Endodermal cell (in vitro differentiated cells): ENCODE results near the gene SOX1. TPM values are rescaled to one million over a fixed set of nuclear protein-coding genes. Genes with fewer than 3 reads are reported as not detected.

ENCODE experiments used
- DNase-seq: peaks from one replicate; pipeline ENCODE4 v3.0.0-alpha.2; 2017
- H3K27ac ChIP-seq: 2 replicates; pipeline ENCODE4 v1.5.1; 2013; ENCODE audit warnings: mild to moderate bottlenecking, low read depth, low read length, moderate library complexity
- H3K27me3 ChIP-seq: 2 replicates; pipeline ENCODE4 v1.6.1; 2013; ENCODE audit warnings: mild to moderate bottlenecking, low read length, moderate library complexity; ENCODE audit not compliant: insufficient read depth, control insufficient read depth, poor library complexity, severe bottlenecking
- H3K36me3 ChIP-seq: 2 replicates; pipeline ENCODE4 v1.7.0; 2013; ENCODE audit warnings: mild to moderate bottlenecking, low read length, moderate library complexity; ENCODE audit not compliant: control insufficient read depth, insufficient read depth
- H3K4me1 ChIP-seq: one replicate; pipeline ENCODE4 v1.7.0; 2013; ENCODE audit warnings: low read length; ENCODE audit not compliant: control insufficient read depth, insufficient read depth
- H3K4me3 ChIP-seq: 2 replicates; pipeline ENCODE4 v1.5.1; 2013; ENCODE audit warnings: mild to moderate bottlenecking, low read length, moderate library complexity
- H3K9ac ChIP-seq: 2 replicates; pipeline ENCODE4 v1.6.1; 2013; ENCODE audit warnings: mild to moderate bottlenecking, low read length, moderate library complexity; ENCODE audit not compliant: poor library complexity, severe bottlenecking; ENCODE audit errors: extremely low read depth
- H3K9me3 ChIP-seq: 2 replicates; pipeline ENCODE4 v1.6.1; 2013; ENCODE audit warnings: mild to moderate bottlenecking, low read length, moderate library complexity; ENCODE audit not compliant: control insufficient read depth
- H3K27ac Mint-ChIP-seq: 2 replicates; pipeline ENCODE4 v1.8.0; 2020; ENCODE audit warnings: mixed read lengths
- H3K27me3 Mint-ChIP-seq: 2 replicates; pipeline ENCODE4 v1.8.0; 2021; ENCODE audit warnings: mild to moderate bottlenecking, mixed read lengths; ENCODE audit not compliant: insufficient read depth
- H3K36me3 Mint-ChIP-seq: 2 replicates; pipeline ENCODE4 v1.8.0; 2020; ENCODE audit warnings: low read depth, mixed read lengths
- H3K4me1 Mint-ChIP-seq: 2 replicates; pipeline ENCODE4 v1.8.0; 2020; ENCODE audit warnings: mixed read lengths
- H3K4me3 Mint-ChIP-seq: 2 replicates; pipeline ENCODE4 v1.8.0; 2020; ENCODE audit warnings: mild to moderate bottlenecking, moderate library complexity, mixed read lengths
- H3K9me3 Mint-ChIP-seq: 2 replicates; pipeline ENCODE4 v1.8.0; 2020; ENCODE audit warnings: mild to moderate bottlenecking, mixed read lengths
- whole genome bisulfite sequencing, 2 experiments: methylation state at CpG; one replicate each; pipeline versions ENCODE4 v1.1.5 to v1.1.7; 2013; ENCODE audit warnings: missing lambda C conversion rate in 2 of 2, mixed read lengths in 1 of 2; ENCODE audit not compliant: insufficient coverage in 1 of 2, insufficient read length in 1 of 2; 5-methylcytosine and 5-hydroxymethylcytosine counted together
- long read RNA-seq, 4 experiments: library from polyadenylated mRNA in 2 of 4; library from RNA in 1 of 4; library from capped mRNA in 1 of 4; stranded (forward) in 3 of 4; unstranded in 1 of 4; transcript quantifications; one replicate each; pipeline ENCODE4 v2.0.0, GENCODE V29; 2020 to 2021; ENCODE audit warnings: inconsistent platforms in 1 of 4
- polyA plus RNA-seq, 2 experiments: library from polyadenylated mRNA; stranded (reverse); fragments of 50-300 nt; gene quantifications; one replicate each; pipeline ENCODE4 v1.2.3, GENCODE V29; 2013
- total RNA-seq, 2 donors: library from RNA; stranded (reverse); fragmentation: NEBNext Ultra II Directional in 1 of 2; extraction: Animal tissue kit (Norgen Biotek cat#: 25700) in 1 of 2; gene quantifications; 2 replicates in 1 of 2; 3 replicates in 1 of 2; pipeline ENCODE4 v1.2.1, GENCODE V29; 2021
- TF ChIP-seq, protein P1 (sequence below): fragments of 200-600 bp; sonication (generic); conservative IDR thresholded peaks from 2 replicates; pipeline ENCODE4 v1.5.0; 2021; ENCODE audit warnings: antibody characterized with exemption, mild to moderate bottlenecking

SOX1 gene
- not detected for total RNA-seq
- 40.6 TPM for polyA plus RNA-seq (2013, experiment 1 of 2)
- 33.9 TPM for polyA plus RNA-seq (2013, experiment 2 of 2)
- long read RNA-seq, experiment 1, result 0 reads
- long read RNA-seq, experiment 2, result 0 reads
- long read RNA-seq, experiment 3, result 0 reads
- long read RNA-seq, experiment 4, result 0 reads

DNA sequence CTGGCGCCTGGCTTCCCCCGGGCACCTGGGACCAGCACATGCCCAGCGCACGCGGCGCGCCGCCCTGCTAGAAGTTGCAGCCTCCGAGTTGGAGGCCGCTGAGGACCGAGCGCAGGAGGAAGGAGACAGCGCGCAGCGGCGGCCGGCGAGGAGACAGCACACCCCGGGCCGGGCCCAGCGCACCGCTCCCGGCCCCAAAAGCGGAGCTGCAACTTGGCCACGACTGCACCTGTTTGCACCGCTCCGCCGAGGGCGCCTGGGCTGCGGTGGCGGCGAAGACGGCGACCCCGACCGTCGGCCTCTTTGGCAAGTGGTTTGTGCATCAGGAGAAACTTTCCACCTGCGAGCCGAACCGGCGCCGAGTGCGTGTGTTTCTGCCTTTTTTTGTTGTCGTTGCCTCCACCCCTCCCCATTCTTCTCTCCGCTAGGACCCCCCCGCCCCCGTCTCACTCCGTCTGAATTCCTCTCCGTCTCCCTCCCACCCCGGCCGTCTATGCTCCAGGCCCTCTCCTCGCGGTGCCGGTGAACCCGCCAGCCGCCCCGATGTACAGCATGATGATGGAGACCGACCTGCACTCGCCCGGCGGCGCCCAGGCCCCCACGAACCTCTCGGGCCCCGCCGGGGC is at the start of gene SOX1:
Gene SOX1, plus strand, starts transcription at position 34 of the 626 bp plus-strand sequence. Its CDS starts 510 bp downstream, at position 544.
- Histone ChIP-seq H3K27ac (peak within 1 kb of the TSS; percentile 63), H3K36me3 (no peaks in the 10 kb centered on the region), H3K4me3 (no peak within 1 kb of the TSS), H3K9me3 (no peaks in the 10 kb centered on the region), H3K9ac (no peak within 1 kb of the TSS), H3K4me1 (no peaks in the 10 kb centered on the region), H3K27me3 (peaks cover 93% of the 10 kb centered on the region)
- DNase-seq, result peak; percentile 86
- 0 to 1% methylated on average over 13 to 66 of the region's 66 CpGs for WGBS, 2 experiments
- peak within 1 kb of the TSS; percentile 47 for H3K4me3 Mint-ChIP-seq
- peaks cover 89% of the 10 kb centered on the region for H3K27me3 Mint-ChIP-seq
- TF ChIP-seq, protein P1, sequence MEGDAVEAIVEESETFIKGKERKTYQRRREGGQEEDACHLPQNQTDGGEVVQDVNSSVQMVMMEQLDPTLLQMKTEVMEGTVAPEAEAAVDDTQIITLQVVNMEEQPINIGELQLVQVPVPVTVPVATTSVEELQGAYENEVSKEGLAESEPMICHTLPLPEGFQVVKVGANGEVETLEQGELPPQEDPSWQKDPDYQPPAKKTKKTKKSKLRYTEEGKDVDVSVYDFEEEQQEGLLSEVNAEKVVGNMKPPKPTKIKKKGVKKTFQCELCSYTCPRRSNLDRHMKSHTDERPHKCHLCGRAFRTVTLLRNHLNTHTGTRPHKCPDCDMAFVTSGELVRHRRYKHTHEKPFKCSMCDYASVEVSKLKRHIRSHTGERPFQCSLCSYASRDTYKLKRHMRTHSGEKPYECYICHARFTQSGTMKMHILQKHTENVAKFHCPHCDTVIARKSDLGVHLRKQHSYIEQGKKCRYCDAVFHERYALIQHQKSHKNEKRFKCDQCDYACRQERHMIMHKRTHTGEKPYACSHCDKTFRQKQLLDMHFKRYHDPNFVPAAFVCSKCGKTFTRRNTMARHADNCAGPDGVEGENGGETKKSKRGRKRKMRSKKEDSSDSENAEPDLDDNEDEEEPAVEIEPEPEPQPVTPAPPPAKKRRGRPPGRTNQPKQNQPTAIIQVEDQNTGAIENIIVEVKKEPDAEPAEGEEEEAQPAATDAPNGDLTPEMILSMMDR, result no peak
- H3K36me3 Mint-ChIP-seq, result no peaks in the 10 kb centered on the region
- H3K4me1 Mint-ChIP-seq, result peaks cover 16% of the 10 kb centered on the region
- no peaks in the 10 kb centered on the region for H3K9me3 Mint-ChIP-seq
- H3K27ac Mint-ChIP-seq, result no peak within 1 kb of the TSS

DNA sequence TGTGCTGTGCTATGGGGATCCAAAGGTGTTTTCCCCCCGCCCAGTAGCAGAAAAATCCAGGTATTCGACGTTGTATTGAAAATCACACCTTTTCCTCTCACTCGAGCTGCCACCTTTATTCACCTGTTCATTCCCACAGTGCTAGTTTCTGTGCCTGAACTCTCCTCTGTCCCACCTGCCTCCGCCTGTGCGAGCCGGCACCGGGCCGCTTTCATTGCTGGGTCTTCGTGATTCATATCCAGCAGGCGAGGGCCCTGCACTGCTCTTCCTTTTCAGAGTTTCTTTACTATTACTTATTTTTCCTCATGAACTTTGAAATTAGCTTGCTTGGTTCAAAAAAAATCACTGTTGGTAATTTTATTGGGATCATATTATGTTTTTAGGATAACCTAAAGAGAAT is 42.4 kb upstream of the SOX1 start:
- no peak for DNase-seq
- no peaks in the 10 kb centered on the region for H3K36me3 Mint-ChIP-seq

DNA sequence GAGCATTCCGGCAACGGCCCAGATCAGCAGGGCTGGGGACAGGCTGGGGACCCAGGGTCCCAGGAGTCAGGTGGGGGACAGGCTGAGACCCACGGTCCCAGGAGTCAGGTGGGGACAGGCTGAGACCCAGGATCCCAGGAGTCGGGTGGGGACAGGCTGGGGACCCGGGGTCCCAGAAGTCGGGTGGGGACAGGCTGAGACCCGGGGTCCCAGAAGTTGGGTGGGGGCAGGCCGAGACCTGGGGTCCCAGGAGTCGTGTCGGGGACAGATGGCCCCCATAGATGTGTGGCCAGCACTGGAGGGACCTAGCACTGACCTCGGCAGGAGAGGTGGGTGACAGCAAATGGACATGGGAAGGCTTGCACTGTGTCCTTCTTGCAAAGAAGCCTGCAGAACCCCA is 39.7 kb upstream of the SOX1 start:
- no peak for DNase-seq
- H3K27me3 Mint-ChIP-seq, result peaks cover 39% of the 10 kb centered on the region
- H3K27ac Mint-ChIP-seq, result no peak overlapping the region

More for the DNA sequence above, 42.4 kb upstream of the SOX1 start:
- TF ChIP-seq, protein P1, result no peak
- Mint-ChIP-seq H3K9me3 (peaks cover 4% of the 10 kb centered on the region), H3K27me3 (peaks cover 29% of the 10 kb centered on the region), H3K4me1 (no peaks in the 10 kb centered on the region), H3K4me3 (no peak overlapping the region), H3K27ac (no peak overlapping the region)
- H3K4me3 ChIP-seq, result no peak overlapping the region
- no peaks in the 10 kb centered on the region for H3K9me3 ChIP-seq
- H3K27me3 ChIP-seq, result no peaks in the 10 kb centered on the region
- no peak overlapping the region for H3K9ac ChIP-seq
- H3K36me3 ChIP-seq, result no peaks in the 10 kb centered on the region
- 94 to 97% methylated on average over 8 to 11 of the region's 11 CpGs for WGBS, 2 experiments
- no peak overlapping the region for H3K27ac ChIP-seq
- no peaks in the 10 kb centered on the region for H3K4me1 ChIP-seq

More for the DNA sequence above, 39.7 kb upstream of the SOX1 start:
- H3K27ac ChIP-seq, result no peak overlapping the region
- no peak overlapping the region for H3K9ac ChIP-seq
- TF ChIP-seq, protein P1, result no peak
- no peaks in the 10 kb centered on the region for H3K9me3 ChIP-seq
- H3K36me3 ChIP-seq, result no peaks in the 10 kb centered on the region
- H3K27me3 ChIP-seq, result no peaks in the 10 kb centered on the region
- no peak overlapping the region for H3K4me3 ChIP-seq
- Mint-ChIP-seq H3K9me3 (peaks cover 4% of the 10 kb centered on the region), H3K4me1 (no peaks in the 10 kb centered on the region), H3K4me3 (no peak overlapping the region), H3K36me3 (no peaks in the 10 kb centered on the region)
- 84 to 88% methylated on average over 7 to 11 of the region's 11 CpGs for WGBS, 2 experiments
- no peaks in the 10 kb centered on the region for H3K4me1 ChIP-seq
